ENCODE data around the gene UAP1L1. TPM values are rescaled to one million over a fixed set of nuclear protein-coding genes. Genes with fewer than 3 reads are reported as not detected.

UAP1L1 gene
- total and polyA plus RNA-seq, 9 of the 15 experiments (the other 6 are each of a cell fraction or from before 2014, with no cell fraction given), result 0.20 to 8.6 (median 3.7) TPM

DNA sequence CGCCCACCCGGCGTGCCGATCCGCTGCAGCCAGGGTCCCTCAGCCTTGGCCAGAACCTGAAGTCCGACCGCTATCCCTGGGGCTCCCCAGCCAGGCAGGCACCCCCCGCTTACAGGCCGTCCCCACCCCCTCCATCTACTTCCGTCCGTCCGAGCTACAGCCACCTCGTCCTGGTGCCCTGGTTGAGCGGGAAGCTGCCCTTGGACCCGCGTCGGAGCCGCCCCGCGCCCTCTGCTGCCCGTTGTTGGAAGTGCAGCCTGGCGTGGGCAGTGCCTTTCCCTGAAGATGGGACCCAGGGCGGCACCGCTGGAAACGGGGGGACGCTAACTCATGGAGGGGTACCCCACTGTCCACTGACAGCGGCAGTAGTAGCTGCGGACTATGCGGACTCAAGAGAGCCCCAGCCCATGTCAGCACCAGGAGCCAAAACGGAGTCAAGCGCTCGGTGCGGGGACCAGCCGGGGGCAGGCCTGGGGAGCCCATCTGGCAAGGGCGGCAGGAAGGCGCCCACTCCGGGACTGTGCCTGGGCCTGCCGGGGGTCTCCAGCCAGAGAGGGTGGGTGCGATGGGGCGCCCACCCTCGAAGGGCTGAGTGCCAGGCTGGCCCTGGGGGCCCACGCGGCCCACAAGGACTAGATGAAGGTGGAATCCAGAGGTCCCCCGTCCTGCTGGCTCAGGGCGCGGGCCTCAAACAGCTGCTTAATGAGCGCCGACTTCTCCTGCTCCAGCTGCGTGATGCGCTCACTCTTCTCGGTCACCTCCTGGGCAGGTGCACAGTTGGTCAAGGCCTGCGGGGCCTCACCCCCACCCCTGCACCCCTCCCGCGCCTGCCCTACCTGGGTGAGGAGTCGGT is 13.1 kb upstream of the UAP1L1 start (continued):
- TF ChIP-seq, protein P1, sequence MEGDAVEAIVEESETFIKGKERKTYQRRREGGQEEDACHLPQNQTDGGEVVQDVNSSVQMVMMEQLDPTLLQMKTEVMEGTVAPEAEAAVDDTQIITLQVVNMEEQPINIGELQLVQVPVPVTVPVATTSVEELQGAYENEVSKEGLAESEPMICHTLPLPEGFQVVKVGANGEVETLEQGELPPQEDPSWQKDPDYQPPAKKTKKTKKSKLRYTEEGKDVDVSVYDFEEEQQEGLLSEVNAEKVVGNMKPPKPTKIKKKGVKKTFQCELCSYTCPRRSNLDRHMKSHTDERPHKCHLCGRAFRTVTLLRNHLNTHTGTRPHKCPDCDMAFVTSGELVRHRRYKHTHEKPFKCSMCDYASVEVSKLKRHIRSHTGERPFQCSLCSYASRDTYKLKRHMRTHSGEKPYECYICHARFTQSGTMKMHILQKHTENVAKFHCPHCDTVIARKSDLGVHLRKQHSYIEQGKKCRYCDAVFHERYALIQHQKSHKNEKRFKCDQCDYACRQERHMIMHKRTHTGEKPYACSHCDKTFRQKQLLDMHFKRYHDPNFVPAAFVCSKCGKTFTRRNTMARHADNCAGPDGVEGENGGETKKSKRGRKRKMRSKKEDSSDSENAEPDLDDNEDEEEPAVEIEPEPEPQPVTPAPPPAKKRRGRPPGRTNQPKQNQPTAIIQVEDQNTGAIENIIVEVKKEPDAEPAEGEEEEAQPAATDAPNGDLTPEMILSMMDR (IDR thresholded peaks at IDR 0.05 in 2 of 3, conservative IDR thresholded peaks at IDR 0.05 in 1 of 3; ENCODE audit: insufficient read depth in 2 of 3, low read depth in 1 of 3, low read length in 3 of 3), result peak; percentile 75 to 88 (median 86)
- no peak for TF ChIP-seq ZBTB7A (IDR thresholded peaks at IDR 0.05; ENCODE audit: borderline replicate concordance, control insufficient read depth, low read depth, low read length)
- TF ChIP-seq, protein P2, sequence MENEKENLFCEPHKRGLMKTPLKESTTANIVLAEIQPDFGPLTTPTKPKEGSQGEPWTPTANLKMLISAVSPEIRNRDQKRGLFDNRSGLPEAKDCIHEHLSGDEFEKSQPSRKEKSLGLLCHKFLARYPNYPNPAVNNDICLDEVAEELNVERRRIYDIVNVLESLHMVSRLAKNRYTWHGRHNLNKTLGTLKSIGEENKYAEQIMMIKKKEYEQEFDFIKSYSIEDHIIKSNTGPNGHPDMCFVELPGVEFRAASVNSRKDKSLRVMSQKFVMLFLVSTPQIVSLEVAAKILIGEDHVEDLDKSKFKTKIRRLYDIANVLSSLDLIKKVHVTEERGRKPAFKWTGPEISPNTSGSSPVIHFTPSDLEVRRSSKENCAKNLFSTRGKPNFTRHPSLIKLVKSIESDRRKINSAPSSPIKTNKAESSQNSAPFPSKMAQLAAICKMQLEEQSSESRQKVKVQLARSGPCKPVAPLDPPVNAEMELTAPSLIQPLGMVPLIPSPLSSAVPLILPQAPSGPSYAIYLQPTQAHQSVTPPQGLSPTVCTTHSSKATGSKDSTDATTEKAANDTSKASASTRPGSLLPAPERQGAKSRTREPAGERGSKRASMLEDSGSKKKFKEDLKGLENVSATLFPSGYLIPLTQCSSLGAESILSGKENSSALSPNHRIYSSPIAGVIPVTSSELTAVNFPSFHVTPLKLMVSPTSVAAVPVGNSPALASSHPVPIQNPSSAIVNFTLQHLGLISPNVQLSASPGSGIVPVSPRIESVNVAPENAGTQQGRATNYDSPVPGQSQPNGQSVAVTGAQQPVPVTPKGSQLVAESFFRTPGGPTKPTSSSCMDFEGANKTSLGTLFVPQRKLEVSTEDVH (IDR thresholded peaks at IDR 0.05; ENCODE audit: low read depth, partially characterized antibody), result no peak
- no peak for TF ChIP-seq GABPA (tag; conservative IDR thresholded peaks at IDR 0.05; ENCODE audit: low read depth)
- TF ChIP-seq, protein P3, sequence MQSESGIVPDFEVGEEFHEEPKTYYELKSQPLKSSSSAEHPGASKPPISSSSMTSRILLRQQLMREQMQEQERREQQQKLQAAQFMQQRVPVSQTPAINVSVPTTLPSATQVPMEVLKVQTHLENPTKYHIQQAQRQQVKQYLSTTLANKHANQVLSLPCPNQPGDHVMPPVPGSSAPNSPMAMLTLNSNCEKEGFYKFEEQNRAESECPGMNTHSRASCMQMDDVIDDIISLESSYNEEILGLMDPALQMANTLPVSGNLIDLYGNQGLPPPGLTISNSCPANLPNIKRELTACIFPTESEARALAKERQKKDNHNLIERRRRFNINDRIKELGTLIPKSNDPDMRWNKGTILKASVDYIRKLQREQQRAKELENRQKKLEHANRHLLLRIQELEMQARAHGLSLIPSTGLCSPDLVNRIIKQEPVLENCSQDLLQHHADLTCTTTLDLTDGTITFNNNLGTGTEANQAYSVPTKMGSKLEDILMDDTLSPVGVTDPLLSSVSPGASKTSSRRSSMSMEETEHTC (IDR thresholded peaks at IDR 0.05), result no peak
- TF ChIP-seq, protein P4, sequence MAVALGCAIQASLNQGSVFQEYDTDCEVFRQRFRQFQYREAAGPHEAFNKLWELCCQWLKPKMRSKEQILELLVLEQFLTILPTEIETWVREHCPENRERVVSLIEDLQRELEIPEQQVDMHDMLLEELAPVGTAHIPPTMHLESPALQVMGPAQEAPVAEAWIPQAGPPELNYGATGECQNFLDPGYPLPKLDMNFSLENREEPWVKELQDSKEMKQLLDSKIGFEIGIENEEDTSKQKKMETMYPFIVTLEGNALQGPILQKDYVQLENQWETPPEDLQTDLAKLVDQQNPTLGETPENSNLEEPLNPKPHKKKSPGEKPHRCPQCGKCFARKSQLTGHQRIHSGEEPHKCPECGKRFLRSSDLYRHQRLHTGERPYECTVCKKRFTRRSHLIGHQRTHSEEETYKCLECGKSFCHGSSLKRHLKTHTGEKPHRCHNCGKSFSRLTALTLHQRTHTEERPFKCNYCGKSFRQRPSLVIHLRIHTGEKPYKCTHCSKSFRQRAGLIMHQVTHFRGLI (CRISPR knock-in tag; IDR thresholded peaks at IDR 0.05), result no peak
- TF ChIP-seq, protein P5, sequence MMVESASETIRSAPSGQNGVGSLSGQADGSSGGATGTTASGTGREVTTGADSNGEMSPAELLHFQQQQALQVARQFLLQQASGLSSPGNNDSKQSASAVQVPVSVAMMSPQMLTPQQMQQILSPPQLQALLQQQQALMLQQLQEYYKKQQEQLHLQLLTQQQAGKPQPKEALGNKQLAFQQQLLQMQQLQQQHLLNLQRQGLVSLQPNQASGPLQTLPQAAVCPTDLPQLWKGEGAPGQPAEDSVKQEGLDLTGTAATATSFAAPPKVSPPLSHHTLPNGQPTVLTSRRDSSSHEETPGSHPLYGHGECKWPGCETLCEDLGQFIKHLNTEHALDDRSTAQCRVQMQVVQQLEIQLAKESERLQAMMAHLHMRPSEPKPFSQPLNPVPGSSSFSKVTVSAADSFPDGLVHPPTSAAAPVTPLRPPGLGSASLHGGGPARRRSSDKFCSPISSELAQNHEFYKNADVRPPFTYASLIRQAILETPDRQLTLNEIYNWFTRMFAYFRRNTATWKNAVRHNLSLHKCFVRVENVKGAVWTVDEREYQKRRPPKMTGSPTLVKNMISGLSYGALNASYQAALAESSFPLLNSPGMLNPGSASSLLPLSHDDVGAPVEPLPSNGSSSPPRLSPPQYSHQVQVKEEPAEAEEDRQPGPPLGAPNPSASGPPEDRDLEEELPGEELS (CRISPR knock-in tag; IDR thresholded peaks at IDR 0.05; ENCODE audit: borderline replicate concordance), result no peak
- TF ChIP-seq, protein P6, sequence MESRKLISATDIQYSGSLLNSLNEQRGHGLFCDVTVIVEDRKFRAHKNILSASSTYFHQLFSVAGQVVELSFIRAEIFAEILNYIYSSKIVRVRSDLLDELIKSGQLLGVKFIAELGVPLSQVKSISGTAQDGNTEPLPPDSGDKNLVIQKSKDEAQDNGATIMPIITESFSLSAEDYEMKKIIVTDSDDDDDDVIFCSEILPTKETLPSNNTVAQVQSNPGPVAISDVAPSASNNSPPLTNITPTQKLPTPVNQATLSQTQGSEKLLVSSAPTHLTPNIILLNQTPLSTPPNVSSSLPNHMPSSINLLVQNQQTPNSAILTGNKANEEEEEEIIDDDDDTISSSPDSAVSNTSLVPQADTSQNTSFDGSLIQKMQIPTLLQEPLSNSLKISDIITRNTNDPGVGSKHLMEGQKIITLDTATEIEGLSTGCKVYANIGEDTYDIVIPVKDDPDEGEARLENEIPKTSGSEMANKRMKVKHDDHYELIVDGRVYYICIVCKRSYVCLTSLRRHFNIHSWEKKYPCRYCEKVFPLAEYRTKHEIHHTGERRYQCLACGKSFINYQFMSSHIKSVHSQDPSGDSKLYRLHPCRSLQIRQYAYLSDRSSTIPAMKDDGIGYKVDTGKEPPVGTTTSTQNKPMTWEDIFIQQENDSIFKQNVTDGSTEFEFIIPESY (CRISPR knock-in tag; IDR thresholded peaks at IDR 0.05), result 0 out of 2 replicates have a peak, but pooled peaks have one; percentile 4
- no peak for TF ChIP-seq ZNF354B (CRISPR knock-in tag; IDR thresholded peaks at IDR 0.05)
- TF ChIP-seq EGR1 (conservative IDR thresholded peaks at IDR 0.05), result peak; percentile 24; the same call in 1 of the 2 replicates
- TF ChIP-seq ZNF586 (CRISPR knock-in tag; conservative IDR thresholded peaks at IDR 0.05), result no peak
- no peak for TF ChIP-seq PTBP1 (IDR thresholded peaks at IDR 0.05; ENCODE audit: low read depth, low read length)

Data from K562 (cell line).